Muscle layer of duodenum (tissue), 2 donors: ENCODE data around the gene UNC5C.
A peak's percentile ranks its signal among the peaks of the same experiment; 100 is the strongest.

Experiments used
- H3K27ac ChIP-seq: one replicate; pipeline ENCODE4 v1.7.0; 2013; ENCODE audit warnings: mild to moderate bottlenecking, low read length
- H3K27me3 ChIP-seq: one replicate; pipeline ENCODE4 v1.7.0; 2013; ENCODE audit warnings: low read depth, mild to moderate bottlenecking, control low read depth, low read length
- H3K36me3 ChIP-seq, 2 donors: one replicate each; pipeline ENCODE4 v1.7.0; 2013; ENCODE audit warnings: low read length in 2 of 2, control low read depth in 1 of 2, mild to moderate bottlenecking in 1 of 2; ENCODE audit not compliant: insufficient read depth in 2 of 2, control insufficient read depth in 1 of 2
- H3K4me1 ChIP-seq, 2 donors: one replicate each; pipeline ENCODE4 v1.7.0; 2013; ENCODE audit warnings: low read length in 2 of 2, mild to moderate bottlenecking in 2 of 2, control low read depth in 1 of 2, moderate library complexity in 1 of 2; ENCODE audit not compliant: insufficient read depth in 2 of 2, control insufficient read depth in 1 of 2
- H3K4me3 ChIP-seq, 2 donors: one replicate each; pipeline ENCODE4 v1.7.0; 2013; ENCODE audit warnings: low read length in 2 of 2, low read depth in 1 of 2, mild to moderate bottlenecking in 1 of 2
- H3K9me3 ChIP-seq, 2 donors: one replicate each; pipeline ENCODE4 v1.7.0; 2013; ENCODE audit warnings: low read length in 2 of 2, control low read depth in 1 of 2, mild to moderate bottlenecking in 1 of 2; ENCODE audit not compliant: control insufficient read depth in 1 of 2
- donor health status: healthy.

UNC5C gene

GRCh38 chr4:95560774-95561173 is 12.0 kb upstream of the UNC5C start:
- no peaks in the 10 kb centered on the region for H3K27me3 ChIP-seq
- no peaks in the 10 kb centered on the region for H3K36me3 ChIP-seq
- no peak overlapping the region for H3K27ac ChIP-seq
- H3K9me3 ChIP-seq: no peaks in the 10 kb centered on the region
- no peaks in the 10 kb centered on the region for H3K4me1 ChIP-seq
- no peak overlapping the region for H3K4me3 ChIP-seq

GRCh38 chr4:95556207-95556859 is 7.6 kb upstream of the UNC5C start:
- Histone ChIP-seq H3K4me3 (no peak overlapping the region), H3K27ac (no peak overlapping the region), H3K36me3 (no peaks in the 10 kb centered on the region), H3K9me3 (no peaks in the 10 kb centered on the region), H3K27me3 (no peaks in the 10 kb centered on the region), H3K4me1 (peaks cover 0 to 4% of the 10 kb centered on the region in 2 donors)

- no peak overlapping the region for H3K27ac ChIP-seq
- no peak overlapping the region for H3K4me3 ChIP-seq
- H3K27me3 ChIP-seq: no peaks in the 10 kb centered on the region
- H3K36me3 ChIP-seq: no peaks in the 10 kb centered on the region
- peaks cover 4 to 16% of the 10 kb centered on the region in 2 donors for H3K4me1 ChIP-seq
- H3K9me3 ChIP-seq: no peaks in the 10 kb centered on the region
These were observed 4.3 kb upstream of the UNC5C start for GRCh38 chr4:95552942-95553550.

GRCh38 chr4:95551653-95552052 is 2.9 kb upstream of the UNC5C start:
- Histone ChIP-seq H3K4me1 (peaks cover 4 to 24% of the 10 kb centered on the region in 2 donors), H3K4me3 (no peak overlapping the region), H3K27me3 (no peaks in the 10 kb centered on the region), H3K27ac (no peak overlapping the region), H3K9me3 (no peaks in the 10 kb centered on the region), H3K36me3 (no peaks in the 10 kb centered on the region)

- H3K4me3 ChIP-seq: peak overlapping the region; percentile 73 to 77
These were observed 1.6 kb upstream of the UNC5C start for GRCh38 chr4:95550115-95550987.

GRCh38 chr4:95549246-95550114 is 707 bp upstream of the UNC5C start:
- Histone ChIP-seq H3K27me3 (no peaks in the 10 kb centered on the region), H3K4me3 (peak overlapping the region; percentile 73 to 77)

More at GRCh38 chr4:95550115-95550987, 1.6 kb upstream of the UNC5C start:
- no peaks in the 10 kb centered on the region for H3K36me3 ChIP-seq
- H3K27ac ChIP-seq: peak overlapping the region; percentile 3
- H3K27me3 ChIP-seq: no peaks in the 10 kb centered on the region
- no peaks in the 10 kb centered on the region for H3K9me3 ChIP-seq
- H3K4me1 ChIP-seq: peaks cover 4 to 24% of the 10 kb centered on the region in 2 donors

GRCh38 chr4:95547715-95548471 is 880 bp downstream of the UNC5C start:
- Histone ChIP-seq H3K9me3 (no peaks in the 10 kb centered on the region), H3K27me3 (no peaks in the 10 kb centered on the region), H3K27ac (no peak overlapping the region)

More at GRCh38 chr4:95549246-95550114, 707 bp upstream of the UNC5C start:
- peaks cover 4 to 24% of the 10 kb centered on the region in 2 donors for H3K4me1 ChIP-seq
- no peaks in the 10 kb centered on the region for H3K9me3 ChIP-seq
- no peaks in the 10 kb centered on the region for H3K36me3 ChIP-seq
- peak overlapping the region; percentile 3 for H3K27ac ChIP-seq

GRCh38 chr4:95546866-95547714 is 1.7 kb downstream of the UNC5C start:
- Histone ChIP-seq H3K4me3 (peak overlapping the region; percentile 64 to 77), H3K27ac (peak overlapping the region; percentile 24), H3K36me3 (no peaks in the 10 kb centered on the region), H3K27me3 (no peaks in the 10 kb centered on the region), H3K4me1 (peaks cover 4 to 24% of the 10 kb centered on the region in 2 donors), H3K9me3 (no peaks in the 10 kb centered on the region)

More at GRCh38 chr4:95547715-95548471, 880 bp downstream of the UNC5C start:
- H3K4me3 ChIP-seq: peak overlapping the region; percentile 64 to 77
- H3K4me1 ChIP-seq: peaks cover 4 to 24% of the 10 kb centered on the region in 2 donors
- no peaks in the 10 kb centered on the region for H3K36me3 ChIP-seq

- no peaks in the 10 kb centered on the region for H3K9me3 ChIP-seq
- H3K36me3 ChIP-seq: no peaks in the 10 kb centered on the region
- H3K4me1 ChIP-seq: peaks cover 0 to 24% of the 10 kb centered on the region in 2 donors
- no peaks in the 10 kb centered on the region for H3K27me3 ChIP-seq
- peak overlapping the region; percentile 64 to 77 for H3K4me3 ChIP-seq
- H3K27ac ChIP-seq: no peak overlapping the region
These were observed 2.6 kb downstream of the UNC5C start for GRCh38 chr4:95546221-95546620.
